ENCODE results near the gene PTCD1.
"Not testable (repeated sequence)": the region's sequence is repeated elsewhere in the genome, so short reads cannot be mapped to it uniquely, and the experiment has no call there.

PTCD1 gene

DNA sequence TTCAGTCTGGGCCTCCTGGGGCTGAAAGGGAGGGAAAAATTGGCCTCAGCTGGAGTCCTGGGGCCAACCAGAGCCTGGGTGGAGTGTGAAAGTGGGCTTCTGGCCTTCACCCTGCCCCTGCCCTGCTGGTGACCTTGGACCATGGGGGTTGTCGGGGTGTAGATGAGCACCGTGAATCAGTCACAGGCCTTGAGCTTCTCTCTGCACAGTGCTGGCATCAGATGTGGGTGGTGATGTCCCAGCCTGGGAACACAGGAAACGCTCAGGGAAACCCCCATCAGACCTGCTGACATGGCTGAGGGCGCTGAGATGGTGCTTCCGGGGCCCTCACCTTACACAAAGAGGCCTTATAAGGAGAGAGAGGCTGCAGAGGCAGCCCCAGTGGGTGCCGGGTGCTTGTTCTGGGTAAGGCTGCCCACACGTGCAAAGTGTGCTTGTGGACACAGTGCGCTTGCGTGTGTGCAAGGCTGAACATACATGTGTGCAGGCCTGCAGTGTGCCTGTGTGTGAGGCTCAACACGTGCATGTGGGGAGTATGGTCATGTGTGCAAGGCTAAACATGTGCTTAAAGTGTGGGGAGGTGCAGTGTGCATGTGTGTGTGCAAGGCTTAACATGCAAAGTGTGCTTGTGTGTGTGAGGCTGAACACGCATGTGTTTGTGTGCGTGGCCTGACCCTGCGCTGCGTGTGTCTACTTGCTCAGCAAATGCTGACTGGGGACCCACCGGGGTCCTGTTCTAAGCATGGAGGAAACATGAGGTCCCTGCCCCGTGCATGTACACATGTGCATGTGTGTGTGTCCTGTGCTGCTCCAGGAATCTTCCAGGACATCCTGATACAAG is 57.6 kb downstream of the PTCD1 start:
- no peak overlapping the region for H3K9ac ChIP-seq (ENCODE audit: low read depth in 1 of 2, low read length in 2 of 2)
- no peak overlapping the region for H3K27ac ChIP-seq (ENCODE audit: low read depth, low read length)
- H3K36me3 ChIP-seq (ENCODE audit: control insufficient read depth in 1 of 2, insufficient read depth in 2 of 2, low read length in 2 of 2) = peaks cover 0 to 14% of the 10 kb centered on the region in 2 donors
- H3K4me3 ChIP-seq (ENCODE audit: low read depth in 1 of 2, low read length in 2 of 2) = peak overlapping the region; percentile 4 to 37
- no peaks in the 10 kb centered on the region for H3K9me3 ChIP-seq (ENCODE audit: control insufficient read depth in 1 of 2, low read length in 2 of 2)
- H3K27me3 ChIP-seq (ENCODE audit: control insufficient read depth in 1 of 2, insufficient read depth in 2 of 2, low read length in 2 of 2) = no peaks in the 10 kb centered on the region
- peaks cover 30 to 31% of the 10 kb centered on the region in 2 donors for H3K4me1 ChIP-seq (ENCODE audit: control insufficient read depth in 1 of 2, insufficient read depth in 2 of 2, low read length in 2 of 2)

DNA sequence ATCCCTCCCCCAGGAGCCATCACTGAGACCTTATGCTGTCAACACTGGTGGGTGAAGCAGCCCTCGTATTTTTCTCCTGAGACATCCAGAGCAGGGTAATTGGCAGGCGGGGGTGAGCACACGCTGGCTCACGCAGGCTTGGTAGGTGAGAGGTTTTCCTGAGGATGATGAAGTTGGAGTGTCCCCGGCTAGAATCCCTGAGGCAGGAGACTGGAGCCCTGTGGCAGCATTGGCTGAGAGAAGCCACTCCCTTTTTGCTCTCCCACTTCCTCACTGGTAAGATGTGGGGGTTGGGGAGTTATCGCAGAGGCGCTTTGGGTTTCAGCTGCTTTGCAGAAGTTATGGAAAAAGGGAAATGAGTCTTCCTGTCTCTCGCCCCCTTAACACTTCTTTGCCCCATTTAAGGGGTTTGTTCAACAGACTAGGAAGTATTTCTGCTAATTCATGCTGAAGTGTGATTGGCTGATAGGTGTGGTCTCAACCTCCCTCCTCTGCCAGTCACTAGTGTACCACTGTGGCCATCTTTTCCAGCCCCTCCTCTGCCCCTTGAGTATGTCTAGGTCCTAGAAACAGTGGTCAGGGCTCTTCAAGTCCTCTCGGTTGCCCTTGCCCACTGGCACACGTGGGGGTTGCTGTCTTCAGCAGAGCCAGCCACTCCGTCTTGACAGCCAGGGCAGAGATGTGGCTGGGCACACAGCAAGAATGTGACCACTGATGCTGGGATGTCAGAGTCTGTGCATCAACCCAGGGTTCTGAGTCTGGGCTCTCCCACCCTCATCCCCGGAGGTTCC is 58.4 kb downstream of the PTCD1 start:
- peaks cover 0 to 14% of the 10 kb centered on the region in 2 donors for H3K36me3 ChIP-seq (ENCODE audit: control insufficient read depth in 1 of 2, insufficient read depth in 2 of 2, low read length in 2 of 2)
- H3K4me3 ChIP-seq (ENCODE audit: low read depth in 1 of 2, low read length in 2 of 2) = peak overlapping the region; percentile 37 to 53
- H3K9me3 ChIP-seq (ENCODE audit: control insufficient read depth in 1 of 2, low read length in 2 of 2) = no peaks in the 10 kb centered on the region
- no peaks in the 10 kb centered on the region for H3K27me3 ChIP-seq (ENCODE audit: control insufficient read depth in 1 of 2, insufficient read depth in 2 of 2, low read length in 2 of 2)
- H3K9ac ChIP-seq (ENCODE audit: low read depth in 1 of 2, low read length in 2 of 2) = peak overlapping the region; percentile 35 to 56
- peak overlapping the region; percentile 66 for H3K27ac ChIP-seq (ENCODE audit: low read depth, low read length)
- peaks cover 30 to 34% of the 10 kb centered on the region in 2 donors for H3K4me1 ChIP-seq (ENCODE audit: control insufficient read depth in 1 of 2, insufficient read depth in 2 of 2, low read length in 2 of 2)

DNA sequence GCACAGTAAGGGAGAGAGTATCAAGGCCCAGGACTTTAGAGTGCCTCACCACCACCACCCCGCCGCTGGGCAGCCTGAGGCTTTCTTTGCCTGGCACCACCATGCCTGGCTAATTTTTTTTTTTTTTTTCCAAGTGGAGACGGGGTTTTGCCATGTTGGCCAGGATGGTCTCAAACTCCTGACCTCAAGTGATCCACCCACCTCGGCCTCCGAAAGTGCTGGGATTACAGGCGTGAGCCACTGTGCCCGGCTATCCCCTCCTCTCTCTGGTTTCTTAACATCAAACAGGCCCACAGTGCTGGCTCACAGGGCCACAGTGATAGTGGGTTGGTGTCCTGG is 58.9 kb downstream of the PTCD1 start:
- H3K9me3 ChIP-seq (ENCODE audit: control insufficient read depth in 1 of 2, low read length in 2 of 2); H3K27me3 ChIP-seq (ENCODE audit: control insufficient read depth in 1 of 2, insufficient read depth in 2 of 2, low read length in 2 of 2): not testable (repeated sequence)
- H3K4me1 ChIP-seq (ENCODE audit: control insufficient read depth in 1 of 2, insufficient read depth in 2 of 2, low read length in 2 of 2) = peaks cover 30 to 34% of the 10 kb centered on the region in 2 donors
- peak overlapping the region; percentile 47 to 56 for H3K9ac ChIP-seq (ENCODE audit: low read depth in 1 of 2, low read length in 2 of 2)
- H3K4me3 ChIP-seq (ENCODE audit: low read depth in 1 of 2, low read length in 2 of 2) = peak overlapping the region; percentile 37 to 53
- H3K36me3 ChIP-seq (ENCODE audit: control insufficient read depth in 1 of 2, insufficient read depth in 2 of 2, low read length in 2 of 2) = peaks cover 0 to 14% of the 10 kb centered on the region in 2 donors
- peak overlapping the region; percentile 66 for H3K27ac ChIP-seq (ENCODE audit: low read depth, low read length)

DNA sequence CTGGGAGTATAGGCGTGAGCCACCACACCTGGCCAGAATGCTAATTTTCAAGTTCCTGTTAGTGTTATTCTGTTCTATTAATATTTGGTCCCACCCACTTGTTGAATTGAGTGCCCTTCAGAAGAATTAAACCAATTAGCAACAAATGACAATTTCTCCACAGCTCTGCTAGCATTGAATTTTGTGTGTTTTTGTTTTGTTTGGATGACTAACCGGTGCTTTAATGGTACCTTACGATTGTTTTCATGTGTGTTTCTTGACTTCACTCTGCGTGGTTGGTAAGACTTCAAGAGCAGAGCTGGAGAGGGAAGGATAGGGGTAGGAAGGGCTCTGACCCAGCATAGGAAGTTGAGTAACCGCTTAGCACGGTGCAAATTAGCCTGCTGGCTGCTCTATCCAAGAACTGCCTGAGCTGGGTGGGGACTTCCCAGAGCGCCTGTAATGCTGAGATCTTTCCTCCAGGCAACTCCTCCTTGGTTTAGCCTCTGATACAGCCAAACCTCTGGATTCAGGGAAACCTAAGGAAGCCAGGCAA is 59.5 kb downstream of the PTCD1 start:
- H3K27me3 ChIP-seq (ENCODE audit: control insufficient read depth in 1 of 2, insufficient read depth in 2 of 2, low read length in 2 of 2) = no peaks in the 10 kb centered on the region
- no peaks in the 10 kb centered on the region for H3K9me3 ChIP-seq (ENCODE audit: control insufficient read depth in 1 of 2, low read length in 2 of 2)
- H3K4me1 ChIP-seq (ENCODE audit: control insufficient read depth in 1 of 2, insufficient read depth in 2 of 2, low read length in 2 of 2) = peaks cover 30 to 34% of the 10 kb centered on the region in 2 donors
- H3K4me3 ChIP-seq (ENCODE audit: low read depth in 1 of 2, low read length in 2 of 2) = peak overlapping the region; percentile 37 to 53
- H3K9ac ChIP-seq (ENCODE audit: low read depth in 1 of 2, low read length in 2 of 2) = peak overlapping the region; percentile 47 to 56
- H3K27ac ChIP-seq (ENCODE audit: low read depth, low read length) = peak overlapping the region; percentile 66
- peaks cover 0 to 14% of the 10 kb centered on the region in 2 donors for H3K36me3 ChIP-seq (ENCODE audit: control insufficient read depth in 1 of 2, insufficient read depth in 2 of 2, low read length in 2 of 2)

DNA sequence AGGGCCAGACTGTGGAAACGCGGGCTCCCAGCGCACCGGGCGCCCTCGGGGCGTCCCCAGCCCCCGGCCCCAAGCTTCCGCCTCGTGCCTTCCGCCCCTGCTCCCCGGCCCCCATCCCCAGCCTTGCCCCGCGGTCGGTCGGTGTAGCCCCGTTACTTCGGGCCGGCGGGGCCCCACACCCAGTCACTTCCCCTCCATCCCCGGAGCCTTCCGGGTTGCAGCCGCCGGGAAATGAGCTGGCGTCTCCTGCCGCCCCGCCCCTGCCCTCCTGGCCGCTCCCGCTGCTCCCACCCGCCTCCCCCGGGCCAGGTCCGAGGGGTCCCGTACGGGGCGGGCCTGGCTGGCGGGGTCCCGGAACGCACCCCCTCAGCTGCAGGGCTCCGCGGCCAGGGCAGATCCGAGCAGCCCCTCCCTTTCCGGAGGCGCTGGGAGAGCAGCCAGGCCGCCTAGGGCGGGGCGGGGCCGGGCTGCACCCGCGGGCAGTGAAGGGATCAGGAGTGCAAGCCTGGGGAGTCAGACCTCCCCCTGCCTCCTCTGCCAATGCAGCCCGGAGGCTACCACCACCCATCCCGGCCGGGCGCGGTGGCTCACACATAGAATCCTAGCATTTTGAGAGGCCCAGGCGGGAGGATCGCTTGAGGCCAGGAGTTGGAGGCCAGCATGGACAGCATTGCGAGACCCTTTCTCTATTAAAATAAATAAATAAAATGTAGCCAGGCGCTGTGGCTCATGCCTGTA is 63.4 kb downstream of the PTCD1 start:
- peaks cover 17 to 25% of the 10 kb centered on the region in 2 donors for H3K4me1 ChIP-seq (ENCODE audit: control insufficient read depth in 1 of 2, insufficient read depth in 2 of 2, low read length in 2 of 2)
- H3K27ac ChIP-seq (ENCODE audit: low read depth, low read length) = peak overlapping the region; percentile 91
- peaks cover 0 to 4% of the 10 kb centered on the region in 2 donors for H3K36me3 ChIP-seq (ENCODE audit: control insufficient read depth in 1 of 2, insufficient read depth in 2 of 2, low read length in 2 of 2)
- no peaks in the 10 kb centered on the region for H3K27me3 ChIP-seq (ENCODE audit: control insufficient read depth in 1 of 2, insufficient read depth in 2 of 2, low read length in 2 of 2)
- peak overlapping the region; percentile 38 to 61 for H3K9ac ChIP-seq (ENCODE audit: low read depth in 1 of 2, low read length in 2 of 2)
- no peaks in the 10 kb centered on the region for H3K9me3 ChIP-seq (ENCODE audit: control insufficient read depth in 1 of 2, low read length in 2 of 2)
- H3K4me3 ChIP-seq (ENCODE audit: low read depth in 1 of 2, low read length in 2 of 2) = peak overlapping the region; percentile 75 to 79

DNA sequence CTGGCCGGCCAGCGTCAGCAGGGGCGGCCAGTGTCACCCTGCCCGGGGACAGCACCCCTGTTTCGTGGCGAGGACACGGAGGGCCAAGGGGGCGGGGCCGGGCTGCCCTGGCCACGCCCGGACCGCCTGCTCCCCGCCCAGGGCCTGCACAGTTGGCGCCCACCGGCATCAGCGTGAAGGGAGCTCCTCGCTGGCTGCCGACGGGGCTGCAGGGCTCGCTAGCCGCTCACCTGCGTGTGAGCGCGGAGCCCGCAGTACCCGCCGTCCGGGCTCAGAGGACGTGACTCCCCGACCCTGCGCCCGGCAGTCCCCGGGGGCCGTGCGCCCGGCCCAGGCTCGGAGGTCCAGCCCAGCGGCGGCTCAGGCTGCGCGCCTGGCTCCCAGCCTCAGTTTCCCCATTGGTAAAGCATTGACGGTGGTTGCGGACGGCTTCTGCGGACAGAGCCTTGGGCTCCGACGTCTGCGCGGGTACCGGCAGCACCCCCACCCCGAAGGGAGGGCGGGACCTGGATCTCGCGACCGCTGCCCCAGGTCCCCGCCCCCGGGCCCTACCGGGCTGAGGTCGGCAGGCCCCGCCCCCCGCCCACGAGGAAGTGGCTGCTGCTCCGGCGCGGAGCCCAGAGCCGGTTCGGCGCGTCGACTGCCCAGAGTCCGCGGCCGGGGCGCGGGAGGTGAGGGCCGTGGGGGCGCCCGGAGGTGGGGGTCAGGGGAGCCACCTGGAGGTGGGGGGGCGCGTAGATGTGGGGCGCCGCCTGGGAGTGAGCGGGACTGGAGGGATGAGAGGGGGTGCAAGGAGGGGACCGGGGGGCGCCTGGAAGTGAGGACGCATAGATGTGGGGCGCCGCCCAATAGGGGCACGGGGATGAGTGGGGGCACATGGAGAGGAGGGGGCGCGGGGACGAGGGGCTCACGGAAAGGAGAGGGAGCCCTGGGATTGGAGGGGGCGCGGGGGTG is 64.2 kb downstream of the PTCD1 start, which contains the start of gene ARPC1B:
Gene ARPC1B (plus strand): TSS at position 620 of the 954 bp plus-strand sequence. CDS start 10,985 bp downstream, outside the sequence.
- Histone ChIP-seq H3K36me3 (ENCODE audit: control insufficient read depth in 1 of 2, insufficient read depth in 2 of 2, low read length in 2 of 2) (peaks cover 0 to 2% of the 10 kb centered on the region in 2 donors), H3K4me3 (ENCODE audit: low read depth in 1 of 2, low read length in 2 of 2) (peak within 1 kb of the TSS; percentile 75 to 79), H3K4me1 (ENCODE audit: control insufficient read depth in 1 of 2, insufficient read depth in 2 of 2, low read length in 2 of 2) (peaks cover 8 to 16% of the 10 kb centered on the region in 2 donors), H3K9ac (ENCODE audit: low read depth in 1 of 2, low read length in 2 of 2) (peak within 1 kb of the TSS; percentile 61 to 64), H3K27ac (ENCODE audit: low read depth, low read length) (peak within 1 kb of the TSS; percentile 91), H3K9me3 (ENCODE audit: control insufficient read depth in 1 of 2, low read length in 2 of 2) (no peaks in the 10 kb centered on the region), H3K27me3 (ENCODE audit: control insufficient read depth in 1 of 2, insufficient read depth in 2 of 2, low read length in 2 of 2) (no peaks in the 10 kb centered on the region)

DNA sequence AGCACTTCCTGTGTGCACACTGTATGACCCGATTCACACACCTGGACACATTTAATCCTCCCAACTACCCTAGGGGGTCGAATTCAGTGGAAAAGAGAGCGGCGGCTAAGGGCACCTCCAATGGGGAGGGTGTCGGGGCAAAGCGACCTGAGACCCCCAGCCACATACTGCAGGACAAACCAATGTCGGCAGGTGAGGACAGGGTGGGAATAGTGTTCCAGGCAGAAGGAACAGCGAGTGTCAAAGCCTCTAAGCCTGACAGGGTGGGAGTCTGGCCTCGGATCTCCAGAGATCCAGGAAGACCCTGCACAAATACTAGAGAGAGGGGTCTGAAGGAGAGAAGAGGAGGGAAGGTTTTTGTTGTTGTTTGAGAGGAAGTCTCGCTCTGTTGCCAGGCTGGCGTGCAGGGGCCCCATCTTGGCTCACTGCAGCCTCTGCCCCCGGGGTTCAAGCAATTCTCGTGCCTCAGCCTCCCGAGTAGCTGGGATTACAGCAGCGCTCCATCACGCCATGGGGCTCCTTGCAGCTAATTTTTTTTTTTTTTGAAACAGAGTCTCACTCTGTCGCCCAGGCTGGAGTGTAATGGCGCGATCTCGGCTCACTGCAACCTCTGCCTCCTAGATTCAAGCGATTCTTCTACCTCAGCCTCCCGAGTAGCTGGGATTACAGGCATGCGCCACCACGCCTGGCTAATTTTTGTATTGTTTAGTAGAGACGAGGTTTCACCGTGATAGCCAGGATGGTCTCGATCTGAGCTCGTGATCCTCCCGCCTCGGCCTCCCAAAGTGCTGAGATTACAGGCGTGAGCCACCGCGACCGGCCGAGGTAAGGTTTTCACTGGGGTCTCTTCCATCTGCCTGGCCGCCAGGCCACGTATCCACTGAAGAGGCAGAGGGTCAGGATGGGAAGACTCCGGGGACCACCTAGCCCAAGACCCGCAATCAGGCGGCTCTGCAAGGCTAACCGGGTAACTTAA is 65.2 kb downstream of the PTCD1 start:
- Histone ChIP-seq H3K4me3 (ENCODE audit: low read depth in 1 of 2, low read length in 2 of 2) (peak overlapping the region; percentile 75 to 79), H3K9ac (ENCODE audit: low read depth in 1 of 2, low read length in 2 of 2) (peak overlapping the region; percentile 61 to 64), H3K4me1 (ENCODE audit: control insufficient read depth in 1 of 2, insufficient read depth in 2 of 2, low read length in 2 of 2) (peaks cover 3 to 11% of the 10 kb centered on the region in 2 donors), H3K9me3 (ENCODE audit: control insufficient read depth in 1 of 2, low read length in 2 of 2) (no peaks in the 10 kb centered on the region), H3K36me3 (ENCODE audit: control insufficient read depth in 1 of 2, insufficient read depth in 2 of 2, low read length in 2 of 2) (no peaks in the 10 kb centered on the region), H3K27me3 (ENCODE audit: control insufficient read depth in 1 of 2, insufficient read depth in 2 of 2, low read length in 2 of 2) (no peaks in the 10 kb centered on the region), H3K27ac (ENCODE audit: low read depth, low read length) (peak overlapping the region; percentile 91)

DNA sequence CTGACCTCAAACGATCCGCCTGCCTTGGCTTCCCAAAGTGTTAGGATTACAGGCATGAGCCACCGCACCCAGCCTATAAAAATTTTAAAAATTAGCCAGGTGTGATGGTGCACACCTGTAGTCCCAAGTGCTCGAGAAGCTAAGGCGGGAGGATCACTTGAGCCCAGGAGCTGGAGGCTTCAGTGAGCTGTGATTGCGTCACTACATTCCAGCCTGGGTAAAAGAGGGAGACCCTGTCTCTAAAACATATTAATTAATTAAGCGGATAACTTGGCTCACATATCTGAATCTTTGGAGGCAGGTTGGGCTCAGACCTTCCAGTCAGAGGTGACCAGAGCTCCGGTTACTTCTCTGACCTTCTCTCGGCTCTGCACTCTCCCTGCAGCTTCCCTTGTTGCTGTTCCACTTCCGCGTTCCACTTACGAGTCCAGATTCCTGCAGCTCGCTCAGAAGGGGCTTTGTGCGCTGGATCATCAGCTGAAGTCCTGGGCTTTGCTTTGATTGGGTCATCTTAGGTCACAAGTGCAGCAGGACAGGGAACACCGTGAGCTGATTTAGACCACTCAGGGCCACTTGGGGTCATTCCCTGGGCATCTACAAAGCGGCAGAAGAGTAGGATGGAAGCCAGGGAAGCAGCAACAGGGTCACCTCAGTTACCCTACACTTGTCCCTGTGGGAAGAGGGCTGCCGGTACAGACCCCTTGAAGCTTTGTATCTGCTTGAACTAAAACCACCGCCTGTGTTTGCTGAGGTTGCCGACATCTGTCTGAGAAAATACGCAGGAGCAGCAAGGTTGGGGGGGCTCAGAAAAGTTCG is 66.1 kb downstream of the PTCD1 start:
- Histone ChIP-seq H3K9me3 (ENCODE audit: control insufficient read depth in 1 of 2, low read length in 2 of 2) (no peaks in the 10 kb centered on the region), H3K4me1 (ENCODE audit: control insufficient read depth in 1 of 2, insufficient read depth in 2 of 2, low read length in 2 of 2) (peaks cover 3 to 11% of the 10 kb centered on the region in 2 donors), H3K9ac (ENCODE audit: low read depth in 1 of 2, low read length in 2 of 2) (peak overlapping the region; percentile 25 to 51), H3K4me3 (ENCODE audit: low read depth in 1 of 2, low read length in 2 of 2) (peak overlapping the region; percentile 49 to 62), H3K27ac (ENCODE audit: low read depth, low read length) (no peak overlapping the region), H3K27me3 (ENCODE audit: control insufficient read depth in 1 of 2, insufficient read depth in 2 of 2, low read length in 2 of 2) (no peaks in the 10 kb centered on the region), H3K36me3 (ENCODE audit: control insufficient read depth in 1 of 2, insufficient read depth in 2 of 2, low read length in 2 of 2) (no peaks in the 10 kb centered on the region)

Data from duodenal mucosa (tissue), 2 donors.